ENCODE measurements around the gene CFAP46.

GRCh38 chr10:132798403-132798802 is 144.0 kb downstream of the CFAP46 start:
- TF ChIP-seq CTCF (IDR thresholded peaks at IDR 0.05) (no peak), POLR2AphosphoS5 (IDR thresholded peaks at IDR 0.05) (no peak)
